D341Med (cell line): Measurements from ENCODE around the gene SALL2.

Source experiments
- DNase-seq: peaks from one replicate; pipeline ENCODE4 v3.0.0; 2012; ENCODE audit warnings: low spot score

SALL2 gene

GRCh38 chr14:21527318-21527679 is 1.2 kb upstream of the SALL2 start:
- DNase-seq = no peak

GRCh38 chr14:21526672-21527317 is 649 bp upstream of the SALL2 start:
- no peak for DNase-seq

- no peak for DNase-seq
Observed at GRCh38 chr14:21525571-21525961, 580 bp downstream of the SALL2 start.

- no peak for DNase-seq
Observed at GRCh38 chr14:21524575-21525490, 1.3 kb downstream of the SALL2 start.

GRCh38 chr14:21523203-21523602 is 2.9 kb downstream of the SALL2 start:
- no peak for DNase-seq

- no peak for DNase-seq
Observed at GRCh38 chr14:21521501-21521900, 4.6 kb downstream of the SALL2 start.

- no peak for DNase-seq
Observed at GRCh38 chr14:21520767-21521166, 5.4 kb downstream of the SALL2 start.

GRCh38 chr14:21518725-21519124 is 7.4 kb downstream of the SALL2 start:
- no peak for DNase-seq

- DNase-seq = no peak
Observed at GRCh38 chr14:21514341-21514740, 11.8 kb downstream of the SALL2 start.

- DNase-seq = peak; percentile 90
Observed at GRCh38 chr14:21510735-21511657, 15.2 kb downstream of the SALL2 start, which contains the start of gene METTL3. TSS of gene METTL3 (minus strand) at chr14:21511340. CDS start at chr14:21511223, 117 bp downstream.

GRCh38 chr14:21509432-21510143 is 16.6 kb downstream of the SALL2 start:
- no peak for DNase-seq

- no peak for DNase-seq
Observed at GRCh38 chr14:21506557-21506956, 19.6 kb downstream of the SALL2 start.

GRCh38 chr14:21505012-21505553 is 21.1 kb downstream of the SALL2 start:
- DNase-seq = no peak

GRCh38 chr14:21503376-21503775 is 22.8 kb downstream of the SALL2 start:
- DNase-seq = no peak

- DNase-seq = no peak
Observed at GRCh38 chr14:21501568-21501967, 24.6 kb downstream of the SALL2 start.

- DNase-seq = peak; percentile 64
Observed at GRCh38 chr14:21498540-21499526, 27.3 kb downstream of the SALL2 start.

- DNase-seq = no peak
Observed at GRCh38 chr14:21496453-21496852, 29.7 kb downstream of the SALL2 start.

- DNase-seq = no peak
Observed at GRCh38 chr14:21494902-21495762, 31.0 kb downstream of the SALL2 start.

GRCh38 chr14:21486640-21487087 is 39.5 kb downstream of the SALL2 start:
- DNase-seq = no peak
